HUES48 (cell line): ENCODE measurements around the gene BIN2.

ENCODE experiments used
- H3K27ac ChIP-seq: one replicate; pipeline ENCODE4 v1.7.0; 2013; ENCODE audit warnings: low read depth, low read length, inconsistent platforms
- H3K27me3 ChIP-seq: 2 replicates; pipeline ENCODE4 v1.6.1; 2013; ENCODE audit warnings: mild to moderate bottlenecking, low read length; ENCODE audit not compliant: control insufficient read depth, insufficient read depth
- H3K36me3 ChIP-seq: 2 replicates; pipeline ENCODE4 v1.6.1; 2013; ENCODE audit warnings: low read length; ENCODE audit not compliant: control insufficient read depth, insufficient read depth
- H3K4me1 ChIP-seq: 2 replicates; pipeline ENCODE4 v1.6.1; 2013; ENCODE audit warnings: mild to moderate bottlenecking, low read length; ENCODE audit not compliant: control insufficient read depth, insufficient read depth
- H3K4me3 ChIP-seq: 2 replicates; pipeline ENCODE4 v1.5.1; 2013; ENCODE audit warnings: mild to moderate bottlenecking, low read depth, low read length
- H3K9ac ChIP-seq: 2 replicates; pipeline ENCODE4 v1.6.1; 2013; ENCODE audit warnings: mild to moderate bottlenecking, low read depth, low read length, moderate library complexity
- H3K9me3 ChIP-seq: 2 replicates; pipeline ENCODE4 v1.6.1; 2013; ENCODE audit warnings: low read length; ENCODE audit not compliant: control insufficient read depth, insufficient read depth

BIN2 gene

DNA sequence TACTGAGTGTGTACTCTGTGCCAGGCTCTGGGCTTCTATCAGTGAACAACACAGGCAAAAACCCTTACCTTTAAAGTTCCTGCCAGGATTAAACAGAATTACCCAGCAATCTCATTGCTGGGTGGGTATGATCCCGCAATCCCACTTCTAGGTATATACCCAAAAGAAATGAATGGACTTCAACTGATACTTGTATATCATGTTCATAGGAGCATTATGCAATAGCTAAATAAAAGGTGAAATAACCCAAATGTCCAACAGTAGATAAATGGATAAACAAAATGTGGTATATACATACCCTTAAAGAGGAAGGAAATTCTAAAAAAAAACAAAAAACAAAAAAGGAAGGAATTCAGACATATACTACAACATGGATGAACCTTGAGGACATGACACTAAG lies 70.7 kb downstream of the BIN2 start:
- Histone ChIP-seq H3K36me3 (no peaks in the 10 kb centered on the region), H3K9ac (no peak overlapping the region), H3K27me3 (no peaks in the 10 kb centered on the region), H3K9me3 (no peaks in the 10 kb centered on the region), H3K27ac (no peak overlapping the region), H3K4me1 (peaks cover 6% of the 10 kb centered on the region), H3K4me3 (no peak overlapping the region)

DNA sequence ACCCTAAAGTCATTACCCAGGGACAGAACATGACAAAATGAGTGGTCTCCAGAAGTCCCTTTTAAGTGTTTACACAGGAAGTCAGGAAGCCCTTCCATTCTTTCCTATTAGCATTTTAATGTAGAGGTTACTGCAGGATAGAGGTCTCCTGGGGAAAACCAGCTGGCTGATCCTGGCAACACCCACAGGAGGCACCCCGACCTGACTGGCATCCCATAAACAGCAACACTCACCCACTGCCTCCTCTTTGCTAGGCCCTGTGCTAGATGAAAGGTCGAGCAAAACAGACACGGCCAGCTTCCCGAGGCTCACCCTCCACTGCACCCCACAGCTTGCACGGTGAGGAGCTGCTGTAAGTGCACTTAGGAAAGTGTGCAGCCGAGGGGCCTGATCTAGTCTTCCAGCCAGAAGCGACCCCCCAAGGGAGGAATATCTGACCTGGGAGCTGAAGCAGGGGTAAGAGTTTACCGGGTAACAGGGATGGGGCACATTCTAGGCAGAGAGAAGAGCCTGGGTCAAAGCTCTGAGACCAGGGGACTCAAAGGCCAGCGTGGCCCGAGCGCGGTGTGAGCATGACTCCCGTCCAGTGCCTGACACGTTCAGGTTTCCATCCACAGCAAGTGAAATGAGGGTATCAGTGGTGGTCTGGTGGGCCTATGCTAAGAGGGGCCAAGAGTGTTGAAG lies 76.3 kb downstream of the BIN2 start:
- H3K27ac ChIP-seq, result peak overlapping the region; percentile 63
- no peaks in the 10 kb centered on the region for H3K27me3 ChIP-seq
- peaks cover 28% of the 10 kb centered on the region for H3K36me3 ChIP-seq
- H3K4me3 ChIP-seq, result no peak overlapping the region
- no peak overlapping the region for H3K9ac ChIP-seq
- no peaks in the 10 kb centered on the region for H3K9me3 ChIP-seq
- peaks cover 25% of the 10 kb centered on the region for H3K4me1 ChIP-seq

DNA sequence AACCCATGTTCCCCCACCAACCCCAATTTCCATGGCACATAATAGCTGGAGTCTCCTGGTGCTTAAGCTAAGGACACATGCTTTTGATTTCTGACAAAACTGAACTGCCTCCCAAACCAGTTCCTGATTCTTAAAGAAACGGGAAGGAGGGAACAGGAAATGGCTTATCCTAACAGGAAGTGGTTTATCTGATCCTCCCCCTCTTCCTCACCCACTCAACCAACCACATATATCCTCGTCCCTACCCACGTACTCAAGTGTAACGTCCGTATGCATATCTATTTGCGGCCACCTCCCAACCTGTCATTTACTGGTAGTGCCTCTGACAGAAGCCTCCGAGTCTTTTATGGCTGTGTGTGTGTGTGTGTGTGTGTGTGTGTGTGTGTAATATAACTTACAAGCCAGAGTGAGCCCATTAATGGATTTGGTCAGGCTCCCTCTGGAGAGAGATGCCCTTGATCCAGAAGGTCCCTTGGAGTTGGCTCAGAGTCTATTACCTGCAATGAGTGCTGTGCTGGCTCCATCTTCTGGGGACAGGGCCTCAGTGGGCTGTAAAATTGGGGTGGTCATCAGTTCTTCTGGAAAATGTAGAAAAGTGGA lies 77.6 kb downstream of the BIN2 start:
- no peak overlapping the region for H3K9ac ChIP-seq
- H3K27ac ChIP-seq, result no peak overlapping the region
- no peaks in the 10 kb centered on the region for H3K27me3 ChIP-seq
- no peak overlapping the region for H3K4me3 ChIP-seq
- H3K9me3 ChIP-seq, result no peaks in the 10 kb centered on the region
- peaks cover 23% of the 10 kb centered on the region for H3K4me1 ChIP-seq
- H3K36me3 ChIP-seq, result peaks cover 40% of the 10 kb centered on the region

DNA sequence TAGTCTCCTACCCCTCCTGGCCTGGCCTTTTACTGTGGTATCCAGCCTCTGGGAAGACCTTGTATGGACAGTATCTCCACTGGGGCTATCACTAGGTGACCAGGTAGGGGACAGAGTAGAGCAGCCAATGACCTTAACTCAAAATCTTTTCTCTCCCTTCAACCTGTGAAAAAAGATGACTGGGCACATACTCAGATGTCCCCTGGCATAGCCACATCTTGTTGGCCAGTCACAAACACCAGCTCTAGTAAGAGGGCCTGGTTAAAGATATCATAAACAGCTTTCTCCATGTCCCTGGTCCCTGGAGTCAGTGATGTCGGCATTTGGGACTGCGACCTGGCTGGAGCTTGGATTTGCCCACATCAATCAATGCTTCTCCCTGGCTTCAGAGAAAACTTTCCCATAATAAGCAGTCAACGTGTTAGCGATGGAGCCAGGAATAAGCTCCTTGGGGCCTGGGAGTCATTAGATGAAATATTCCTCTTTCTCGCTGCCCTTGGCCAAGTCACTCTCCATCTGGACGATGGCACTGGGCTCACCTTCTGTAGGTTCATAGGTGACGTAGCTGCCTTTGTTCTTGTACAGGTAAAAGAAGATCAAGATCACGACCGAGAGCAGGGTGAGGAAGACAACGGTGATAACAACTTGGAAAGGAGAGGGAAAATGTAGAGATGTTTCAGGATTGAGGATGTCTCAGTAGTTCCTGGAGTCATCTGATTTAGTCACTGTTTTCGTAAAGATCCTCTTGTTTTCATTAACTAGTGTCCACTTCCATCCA lies 78.3 kb downstream of the BIN2 start:
- H3K4me3 ChIP-seq, result no peak overlapping the region
- H3K27me3 ChIP-seq, result no peaks in the 10 kb centered on the region

DNA sequence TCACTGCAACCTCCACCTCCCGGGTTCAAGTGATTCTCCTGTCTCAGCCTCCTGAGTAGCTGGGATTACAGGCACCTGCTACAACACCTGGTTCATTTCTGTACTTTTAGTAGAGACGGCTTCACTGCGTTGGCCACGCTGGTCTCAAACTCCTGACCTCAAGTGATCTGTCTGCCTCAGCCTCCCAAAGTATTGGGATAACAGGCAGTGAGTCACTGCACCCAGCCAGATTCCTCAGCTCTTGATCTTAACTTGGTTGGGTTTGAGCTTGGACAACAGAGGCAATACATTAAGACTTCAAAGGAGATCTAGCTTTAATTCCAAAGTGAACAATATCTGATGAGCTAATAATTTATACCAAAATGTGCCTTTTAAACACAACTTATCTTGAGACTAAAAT lies 79.7 kb downstream of the BIN2 start:
- peaks cover 55% of the 10 kb centered on the region for H3K36me3 ChIP-seq
- no peaks in the 10 kb centered on the region for H3K27me3 ChIP-seq
- H3K9ac ChIP-seq, result no peak overlapping the region
- H3K4me1 ChIP-seq, result peaks cover 28% of the 10 kb centered on the region
- H3K27ac ChIP-seq, result no peak overlapping the region
- H3K4me3 ChIP-seq, result no peak overlapping the region
- H3K9me3 ChIP-seq, result no peaks in the 10 kb centered on the region

More for the DNA sequence above, 78.3 kb downstream of the BIN2 start:
- peaks cover 23% of the 10 kb centered on the region for H3K4me1 ChIP-seq
- no peaks in the 10 kb centered on the region for H3K9me3 ChIP-seq
- H3K9ac ChIP-seq, result no peak overlapping the region
- H3K27ac ChIP-seq, result no peak overlapping the region
- H3K36me3 ChIP-seq, result peaks cover 47% of the 10 kb centered on the region

DNA sequence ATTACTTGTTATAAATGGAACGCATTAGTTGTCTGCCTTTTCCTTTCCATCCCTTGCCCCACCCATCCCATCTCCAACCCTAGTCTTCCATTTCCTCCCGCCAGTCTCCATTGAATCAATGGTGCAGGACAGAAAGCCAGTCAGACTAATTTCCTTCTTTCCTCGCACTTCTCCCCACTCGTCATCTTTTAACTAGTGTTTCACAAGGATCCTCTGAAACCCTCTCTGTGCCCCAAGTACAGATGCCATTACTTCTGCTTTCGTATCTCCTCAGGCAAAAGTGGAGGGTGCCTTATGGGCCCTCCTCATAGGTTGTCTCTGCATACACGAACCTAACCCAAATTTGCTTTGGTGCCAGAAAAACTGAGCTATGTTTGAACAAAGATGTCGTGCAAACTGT lies 81.1 kb downstream of the BIN2 start:
- Histone ChIP-seq H3K4me3 (no peak overlapping the region), H3K27ac (no peak overlapping the region), H3K36me3 (peaks cover 55% of the 10 kb centered on the region), H3K27me3 (no peaks in the 10 kb centered on the region), H3K9ac (no peak overlapping the region), H3K9me3 (no peaks in the 10 kb centered on the region), H3K4me1 (peaks cover 26% of the 10 kb centered on the region)

DNA sequence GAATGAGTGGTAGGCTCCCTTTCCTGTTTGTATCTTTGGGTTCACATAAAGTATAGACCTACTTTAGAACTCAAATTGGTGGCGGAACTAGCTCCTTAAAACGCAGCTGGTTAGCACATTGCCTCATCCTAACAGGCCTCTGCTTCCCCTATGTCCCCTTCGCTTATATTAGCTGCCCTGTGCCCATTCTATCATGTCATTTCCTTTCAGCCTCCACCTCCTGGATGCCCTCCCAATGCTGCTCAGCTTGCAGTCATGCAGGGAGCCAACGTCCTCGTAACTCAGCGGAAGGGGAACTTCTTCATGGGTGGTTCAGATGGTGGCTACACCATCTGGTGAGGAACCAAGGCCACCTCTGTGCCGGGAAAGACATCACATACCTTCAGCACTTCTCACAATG lies 81.9 kb downstream of the BIN2 start:
- Histone ChIP-seq H3K36me3 (peaks cover 55% of the 10 kb centered on the region), H3K4me3 (no peak overlapping the region), H3K4me1 (peaks cover 19% of the 10 kb centered on the region), H3K27ac (no peak overlapping the region), H3K9ac (no peak overlapping the region), H3K27me3 (no peaks in the 10 kb centered on the region), H3K9me3 (no peaks in the 10 kb centered on the region)

DNA sequence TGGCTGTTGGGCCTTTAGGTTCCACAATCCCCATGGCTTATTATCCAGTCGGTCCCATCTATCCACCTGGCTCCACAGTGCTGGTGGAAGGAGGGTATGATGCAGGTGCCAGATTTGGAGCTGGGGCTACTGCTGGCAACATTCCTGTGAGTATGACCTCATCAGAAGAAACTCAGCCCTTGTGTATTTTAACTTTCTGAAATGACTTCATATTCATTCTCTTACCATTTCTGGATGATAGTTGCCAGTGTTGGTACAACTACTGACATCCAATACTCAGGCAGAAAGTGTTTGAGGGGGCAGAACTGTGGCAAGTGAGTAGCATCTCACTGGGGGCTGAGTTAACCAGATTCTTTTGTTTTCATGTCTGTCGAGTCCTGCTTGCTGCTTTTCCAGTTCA lies 83.0 kb downstream of the BIN2 start:
- H3K27me3 ChIP-seq, result no peaks in the 10 kb centered on the region
- peaks cover 53% of the 10 kb centered on the region for H3K36me3 ChIP-seq
- no peak overlapping the region for H3K27ac ChIP-seq
- H3K4me1 ChIP-seq, result peaks cover 10% of the 10 kb centered on the region; the same call in 1 of the 2 replicates
- H3K4me3 ChIP-seq, result no peak overlapping the region
- no peaks in the 10 kb centered on the region for H3K9me3 ChIP-seq
- no peak overlapping the region for H3K9ac ChIP-seq

DNA sequence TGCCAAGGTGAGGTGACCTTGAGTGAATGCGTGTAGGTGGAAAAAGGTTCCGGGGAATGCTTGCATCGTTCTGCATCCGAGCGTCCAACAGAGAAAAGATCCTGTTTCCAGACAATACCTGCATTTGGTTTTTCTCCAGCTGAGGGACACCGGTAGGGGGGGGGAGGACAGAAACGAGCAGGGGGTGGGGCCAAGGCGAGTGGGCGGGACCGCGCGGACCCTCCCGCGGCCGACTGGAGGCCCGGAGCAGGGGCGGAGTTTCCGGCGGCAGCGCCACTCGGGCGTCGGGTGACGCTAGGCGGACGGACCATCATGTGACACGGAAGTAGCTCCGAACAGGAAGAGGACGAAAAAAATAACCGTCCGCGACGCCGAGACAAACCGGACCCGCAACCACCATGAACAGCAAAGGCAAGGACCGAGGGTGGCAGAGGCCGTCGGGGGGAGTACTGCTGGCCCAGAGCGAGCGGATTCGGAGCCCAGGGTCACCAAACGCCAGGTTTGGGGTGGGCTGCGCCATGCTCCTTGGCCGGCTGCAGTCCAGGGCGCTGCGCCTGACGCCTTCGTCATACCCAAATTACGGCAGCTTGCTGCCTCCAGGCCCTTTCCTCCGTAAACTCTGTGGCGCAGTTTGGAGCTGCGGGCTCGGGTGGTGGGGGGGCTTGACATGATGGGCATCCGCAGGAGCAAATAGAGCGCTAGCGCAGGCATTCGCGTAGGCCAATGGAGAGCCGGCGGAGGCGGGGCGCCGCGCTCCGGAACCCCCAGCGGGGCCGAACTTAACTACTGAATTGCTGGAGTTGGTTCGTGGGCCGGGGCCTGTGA lies 85.3 kb downstream of the BIN2 start, which contains the start of gene DAZAP2:
Gene DAZAP2, plus strand, starts transcription at position 317 of the 825 bp plus-strand sequence. Its CDS starts 82 bp downstream, at position 399.
- peak within 1 kb of the TSS; percentile 100 for H3K27ac ChIP-seq

DNA sequence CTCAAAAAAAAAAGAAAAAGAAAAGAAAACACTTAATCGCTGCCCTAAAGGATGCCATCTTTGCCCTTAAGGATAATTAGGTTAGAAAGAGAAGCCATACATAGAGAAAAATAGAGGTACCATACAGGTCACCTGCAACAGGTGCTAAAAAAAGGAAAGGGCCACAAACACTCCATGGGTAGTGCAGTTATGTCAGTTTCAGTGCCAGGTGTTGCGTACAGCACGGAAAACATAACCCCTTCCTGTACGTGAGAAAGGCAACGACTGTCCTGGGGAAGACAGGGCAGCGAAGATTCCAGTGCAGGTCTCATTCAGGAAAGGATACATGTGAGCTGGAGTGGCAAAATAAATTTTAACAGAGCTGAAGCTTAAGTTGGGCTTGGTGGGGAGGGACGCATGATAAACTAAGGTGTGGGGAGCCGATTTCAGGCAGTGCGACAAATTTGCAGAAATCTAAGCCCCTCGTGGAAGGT lies 85.9 kb downstream of the BIN2 start:
- H3K4me1 ChIP-seq, result peaks cover 10% of the 10 kb centered on the region; the same call in 1 of the 2 replicates
- peak overlapping the region; percentile 100 for H3K4me3 ChIP-seq
- H3K27ac ChIP-seq, result peak overlapping the region; percentile 86
- no peaks in the 10 kb centered on the region for H3K27me3 ChIP-seq
- peaks cover 31% of the 10 kb centered on the region for H3K36me3 ChIP-seq
- H3K9ac ChIP-seq, result peak overlapping the region; percentile 58
- no peaks in the 10 kb centered on the region for H3K9me3 ChIP-seq

More for the DNA sequence above, 85.3 kb downstream of the BIN2 start, which contains the start of gene DAZAP2:
- Histone ChIP-seq H3K36me3 (peaks cover 37% of the 10 kb centered on the region), H3K4me1 (peaks cover 10% of the 10 kb centered on the region; the same call in 1 of the 2 replicates), H3K27me3 (no peaks in the 10 kb centered on the region), H3K9ac (peak within 1 kb of the TSS; percentile 100), H3K4me3 (peak within 1 kb of the TSS; percentile 100), H3K9me3 (no peaks in the 10 kb centered on the region)
